GM20431 (cell line): ENCODE results near the gene NFAT5.
"Not testable (repeated sequence)": the region's sequence is repeated elsewhere in the genome, so short reads cannot be mapped to it uniquely, and the experiment has no call there.

Source experiments
- in situ Hi-C: fragments of 300-500 bp; cut with MseI, MboI; formaldehyde crosslinking; loops from one replicate; pipeline ENCODE4 v1.15.0; 2020; ENCODE audit warnings: low sequenced_read_pairs; ENCODE audit not compliant: unreplicated experiment

Gene NFAT5

GRCh38 chr16:69621225-69621624 lies 55.5 kb downstream of the NFAT5 start:
- in situ Hi-C loops, result no loop called here

GRCh38 chr16:69626256-69626655 lies 60.5 kb downstream of the NFAT5 start:
- in situ Hi-C loops, result no loop called here

- in situ Hi-C loops, result no loop called here
These were observed 67.1 kb downstream of the NFAT5 start for GRCh38 chr16:69632828-69633227.

GRCh38 chr16:69633375-69633774 lies 67.6 kb downstream of the NFAT5 start:
- in situ Hi-C loops, result no loop called here

GRCh38 chr16:69636563-69637146 lies 70.9 kb downstream of the NFAT5 start:
- in situ Hi-C loops, result not testable (repeated sequence)

- in situ Hi-C loops, result not testable (repeated sequence)
These were observed 71.6 kb downstream of the NFAT5 start for GRCh38 chr16:69637206-69637865.

GRCh38 chr16:69643997-69644396 lies 78.2 kb downstream of the NFAT5 start:
- in situ Hi-C loops, result not testable (repeated sequence)

GRCh38 chr16:69644790-69645189 lies 79.0 kb downstream of the NFAT5 start:
- in situ Hi-C loops, result no loop called here

- in situ Hi-C loops, result no loop called here
These were observed 81.3 kb downstream of the NFAT5 start for GRCh38 chr16:69647020-69647419.

GRCh38 chr16:69651217-69651616 lies 85.5 kb downstream of the NFAT5 start:
- in situ Hi-C loops, result no loop called here

- in situ Hi-C loops, result no loop called here
These were observed 88.6 kb downstream of the NFAT5 start for GRCh38 chr16:69654280-69654931.

GRCh38 chr16:69660166-69660565 lies 94.4 kb downstream of the NFAT5 start:
- in situ Hi-C loops, result no loop called here

GRCh38 chr16:69662901-69663300 lies 97.1 kb downstream of the NFAT5 start:
- in situ Hi-C loops, result no loop called here

- in situ Hi-C loops, result no loop called here
These were observed 98.1 kb downstream of the NFAT5 start for GRCh38 chr16:69663846-69664245.

- in situ Hi-C loops, result no loop called here
These were observed 103.8 kb downstream of the NFAT5 start for GRCh38 chr16:69669577-69669976.

GRCh38 chr16:69672315-69672997 lies 106.7 kb downstream of the NFAT5 start:
- in situ Hi-C loops, result no loop called here

- in situ Hi-C loops, result no loop called here
These were observed 107.4 kb downstream of the NFAT5 start for GRCh38 chr16:69672998-69673713.

GRCh38 chr16:69680358-69680757 lies 114.6 kb downstream of the NFAT5 start:
- in situ Hi-C loops, result no loop called here

GRCh38 chr16:69688589-69688988 lies 122.8 kb downstream of the NFAT5 start:
- in situ Hi-C loops, result no loop called here
